Amniotic stem cell (primary cell): ENCODE measurements around the gene CDHR5.

Source experiments
- DNase-seq: peaks from one replicate; lab custom pipeline; 2025; lab: John Stamatoyannopoulos, UW

CDHR5 gene

DNA sequence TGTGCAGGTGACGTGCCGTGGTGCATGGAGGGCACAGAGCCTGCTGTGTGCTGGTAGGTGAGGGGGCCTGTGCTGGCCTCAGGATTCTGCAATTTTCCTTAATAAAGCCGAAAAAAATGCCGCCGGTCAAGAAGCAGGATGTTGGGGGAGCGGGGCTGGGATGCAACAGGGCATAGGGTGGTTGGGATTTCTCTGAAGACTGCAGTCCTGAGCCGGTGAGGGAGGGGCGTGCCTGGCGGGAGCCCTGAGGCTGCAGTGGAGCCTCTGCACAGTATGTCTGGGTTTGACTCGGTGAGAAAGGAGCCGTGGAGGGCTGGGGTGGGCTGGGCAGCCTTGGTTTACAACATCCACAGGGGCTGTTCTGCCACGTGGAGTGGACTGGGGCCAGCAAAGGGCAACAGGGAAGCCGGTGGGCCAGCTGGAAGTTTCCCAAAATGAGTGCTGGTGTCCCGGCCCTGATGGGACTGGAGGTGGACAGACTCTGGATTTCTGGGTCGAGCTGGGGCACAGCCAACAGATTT is 1.3 kb downstream of the CDHR5 start:
- no peak for DNase-seq

DNA sequence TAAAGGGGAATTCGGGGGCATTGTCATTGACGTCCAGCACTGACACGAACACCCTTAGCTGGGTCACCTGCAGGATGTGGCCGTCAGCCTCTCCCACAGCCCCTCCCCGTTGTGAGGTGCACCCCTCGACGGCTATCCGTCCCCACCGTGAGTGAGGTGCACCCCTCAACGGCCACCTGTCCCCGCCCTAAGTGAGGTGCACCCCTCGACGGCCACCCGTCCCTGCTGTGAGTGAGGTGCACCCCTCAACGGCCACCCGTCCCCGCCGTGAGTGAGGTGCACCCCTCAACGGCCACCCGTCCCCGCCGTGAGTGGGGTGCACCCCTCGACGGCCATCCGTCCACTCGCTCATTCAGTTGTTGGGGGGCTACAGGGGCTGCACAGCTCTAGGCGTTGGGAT is 2.9 kb downstream of the CDHR5 start:
- no peak for DNase-seq

- DNase-seq: no peak
These were observed 3.6 kb downstream of the CDHR5 start for GRCh38 chr11:620935-621814.

GRCh38 chr11:620201-620600 is 4.6 kb downstream of the CDHR5 start:
- no peak for DNase-seq

DNA sequence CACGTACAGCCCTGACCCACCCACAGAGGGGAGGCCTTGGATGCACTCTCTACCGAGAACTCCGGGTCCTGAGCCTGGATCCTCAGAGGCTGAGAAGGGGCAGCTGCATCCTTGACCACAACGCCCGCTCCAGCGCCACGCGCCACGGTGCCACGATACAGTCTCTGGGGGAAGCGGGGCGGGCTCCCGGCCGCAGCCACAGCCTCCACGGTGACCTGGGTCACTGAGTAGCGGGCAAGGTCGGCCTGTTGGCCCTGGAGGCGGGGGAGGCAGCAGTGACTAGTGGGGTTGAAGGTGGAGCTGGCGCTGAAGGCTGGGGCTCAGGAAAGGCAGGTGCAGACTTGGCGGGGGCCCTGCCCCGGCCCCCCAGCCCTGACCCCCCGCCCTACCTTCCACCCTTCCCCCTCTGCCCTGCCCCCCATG is 5.1 kb downstream of the CDHR5 start:
- no peak for DNase-seq

DNA sequence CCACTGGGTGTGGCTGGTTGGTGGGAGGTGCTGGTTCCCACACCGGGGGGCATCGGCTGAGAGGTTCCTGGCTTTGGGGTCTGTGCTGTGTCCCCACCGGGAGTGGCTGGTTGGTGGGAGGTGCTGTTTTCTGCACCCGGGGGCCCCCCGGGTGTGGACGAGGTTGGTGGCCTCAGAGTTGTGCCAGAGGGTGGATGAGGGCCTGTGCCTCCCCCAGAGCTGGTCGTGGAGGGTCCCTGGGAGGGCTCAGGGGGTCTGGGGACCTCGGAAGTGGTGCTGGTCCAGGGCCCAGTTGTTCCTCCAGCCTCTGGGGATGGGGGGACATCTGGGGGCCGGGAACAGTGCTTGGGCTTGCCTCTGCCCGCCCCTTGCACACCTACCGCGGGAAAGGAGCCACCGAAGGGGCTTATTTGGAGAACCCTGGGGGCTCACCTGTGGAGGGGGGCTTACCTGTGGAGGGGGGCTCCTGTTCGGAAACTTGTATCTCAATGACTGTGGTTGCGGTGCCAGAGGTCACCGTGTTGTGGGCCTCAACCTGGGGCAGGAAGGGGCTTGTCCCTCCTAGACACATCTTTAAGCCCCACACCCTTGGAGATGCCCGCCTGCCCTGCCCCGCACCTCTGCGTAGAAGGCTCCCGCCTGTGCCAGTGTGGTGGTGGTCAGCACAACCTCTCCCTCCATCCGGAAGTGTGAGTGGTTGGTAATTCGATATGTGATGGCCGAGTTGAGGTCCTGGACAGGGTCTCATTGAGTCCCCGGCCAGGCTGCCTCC is 5.7 kb downstream of the CDHR5 start:
- DNase-seq: no peak

GRCh38 chr11:617912-618682 is 6.7 kb downstream of the CDHR5 start:
- DNase-seq: no peak

DNA sequence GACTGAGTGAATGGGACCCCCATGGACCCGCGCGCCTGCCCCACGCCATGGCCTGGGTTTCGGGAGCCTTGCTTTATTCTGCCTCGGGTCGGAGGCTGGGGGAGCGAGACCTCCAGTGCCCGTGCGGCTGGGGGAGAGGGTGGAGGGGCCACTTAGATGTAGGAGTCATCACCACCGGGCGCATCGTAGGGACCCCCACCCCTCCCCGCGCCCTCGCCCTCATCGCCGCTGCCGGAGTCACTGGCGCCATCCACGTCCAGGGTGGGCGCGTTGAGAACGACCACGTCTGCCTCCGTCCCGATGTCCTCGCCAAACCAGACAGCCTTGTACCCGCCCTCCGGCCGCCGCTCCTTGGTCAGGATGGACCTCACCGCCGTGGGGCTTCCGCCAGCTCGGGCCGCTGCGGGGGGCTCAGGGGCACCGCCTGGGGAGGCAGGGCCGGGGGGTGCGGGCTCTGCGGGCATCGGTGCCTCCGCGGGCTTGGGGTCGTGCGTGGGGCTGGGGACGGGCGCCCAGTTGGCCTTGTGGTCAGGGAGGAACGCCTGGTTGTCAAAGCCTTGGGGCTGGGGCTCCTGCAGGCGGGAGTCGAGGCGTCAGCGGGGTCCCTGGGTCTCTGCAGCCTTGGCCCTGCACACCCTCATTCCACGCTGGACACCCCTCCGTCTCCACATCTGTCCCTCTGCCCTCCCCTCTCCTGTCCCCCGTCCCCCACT is 7.4 kb downstream of the CDHR5 start:
- DNase-seq: no peak

DNA sequence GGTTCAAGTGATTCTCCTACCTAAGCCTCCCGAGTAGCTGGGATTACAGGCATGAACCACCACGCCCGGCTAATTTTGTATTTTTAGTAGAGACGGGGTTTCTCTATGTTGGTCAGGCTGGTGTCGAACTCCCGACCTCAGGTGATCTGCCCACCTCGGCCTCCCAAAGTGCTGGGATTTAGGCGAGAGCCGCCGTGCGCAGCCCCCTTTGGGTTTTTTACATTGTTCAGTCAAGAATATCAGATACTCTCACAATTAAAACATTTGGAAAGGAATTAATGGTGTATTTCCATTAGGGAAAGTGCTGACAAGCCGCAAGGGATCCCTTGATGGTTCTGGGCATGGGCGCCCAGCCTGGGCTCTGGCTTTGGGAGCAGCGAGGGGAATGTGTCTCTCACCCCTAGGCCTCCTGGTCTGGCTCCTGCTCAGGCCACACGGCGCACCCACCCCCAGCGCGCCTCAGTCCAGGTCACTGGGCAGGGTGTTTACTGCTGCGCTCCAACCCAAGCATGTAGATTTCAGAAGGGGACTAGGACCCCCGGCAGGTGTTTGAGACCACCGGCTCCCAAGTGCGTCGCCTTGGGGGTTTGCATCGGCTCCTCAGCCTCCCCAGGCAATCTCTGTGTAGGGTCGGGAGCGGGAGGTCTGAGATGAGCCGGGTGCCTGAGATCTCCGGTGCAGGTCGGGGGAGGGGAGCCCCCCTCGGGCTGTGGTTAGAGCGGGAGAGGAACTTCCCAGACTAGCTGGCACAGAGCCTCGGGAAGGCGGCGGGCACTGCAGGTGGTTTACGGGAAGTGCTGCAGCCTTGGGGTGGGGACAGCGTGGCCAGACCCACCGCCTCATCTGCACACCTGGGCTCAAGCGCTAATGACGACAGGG is 8.2 kb downstream of the CDHR5 start:
- no peak for DNase-seq

DNA sequence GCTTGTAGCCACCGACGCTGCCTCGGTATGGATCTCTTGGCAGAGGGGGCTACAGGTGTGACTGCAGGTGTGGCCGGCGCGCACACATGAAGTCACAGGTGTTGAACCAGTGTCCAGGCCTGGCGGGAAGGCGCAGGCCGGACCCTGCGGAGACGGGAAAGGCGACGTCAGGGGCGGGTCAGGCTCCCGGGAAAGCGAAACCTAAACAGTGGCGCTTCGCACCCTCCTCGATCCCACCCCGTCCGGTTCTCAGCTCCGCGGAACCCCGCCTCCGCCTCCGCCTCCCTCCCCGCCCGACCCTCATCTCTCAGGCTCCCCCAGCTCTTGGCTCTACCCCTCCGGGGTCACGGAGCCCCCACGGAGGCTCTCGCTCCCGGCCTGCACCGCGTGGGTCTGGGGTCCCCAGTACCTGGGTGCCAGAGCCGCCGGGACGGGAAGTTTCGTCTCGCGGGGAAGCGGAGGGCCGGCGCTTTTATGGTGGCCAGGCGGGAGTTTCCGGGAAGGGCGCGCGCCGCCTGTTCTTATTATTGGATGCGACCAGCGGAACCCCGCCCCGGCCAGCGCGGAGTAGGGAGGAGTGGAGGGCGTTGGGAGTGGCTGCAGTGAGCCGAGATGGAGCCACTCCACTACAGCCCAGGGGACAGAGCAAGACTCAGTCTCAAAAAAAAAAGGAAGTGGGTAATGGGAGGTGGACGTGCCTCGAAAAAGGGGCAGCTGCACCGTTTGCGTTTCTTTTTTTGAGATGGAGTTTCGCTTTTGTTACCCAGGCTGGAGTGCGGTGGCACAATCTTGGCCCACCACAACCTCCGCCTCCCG is 9.0 kb downstream of the CDHR5 start, which contains the start of gene IRF7:
Gene IRF7, minus strand, starts transcription at position 447 of the 816 bp plus-strand sequence. CDS start 586 bp downstream, outside the sequence.
- DNase-seq: peak; percentile 80

GRCh38 chr11:614623-615503 is 9.9 kb downstream of the CDHR5 start:
- DNase-seq: no peak

GRCh38 chr11:614021-614622 is 10.6 kb downstream of the CDHR5 start:
- no peak for DNase-seq

- DNase-seq: no peak
These were observed 11.3 kb downstream of the CDHR5 start for GRCh38 chr11:613369-613968.

GRCh38 chr11:612961-613300 is 11.8 kb downstream of the CDHR5 start:
- no peak for DNase-seq

GRCh38 chr11:612201-612960 is 12.4 kb downstream of the CDHR5 start:
- no peak for DNase-seq

DNA sequence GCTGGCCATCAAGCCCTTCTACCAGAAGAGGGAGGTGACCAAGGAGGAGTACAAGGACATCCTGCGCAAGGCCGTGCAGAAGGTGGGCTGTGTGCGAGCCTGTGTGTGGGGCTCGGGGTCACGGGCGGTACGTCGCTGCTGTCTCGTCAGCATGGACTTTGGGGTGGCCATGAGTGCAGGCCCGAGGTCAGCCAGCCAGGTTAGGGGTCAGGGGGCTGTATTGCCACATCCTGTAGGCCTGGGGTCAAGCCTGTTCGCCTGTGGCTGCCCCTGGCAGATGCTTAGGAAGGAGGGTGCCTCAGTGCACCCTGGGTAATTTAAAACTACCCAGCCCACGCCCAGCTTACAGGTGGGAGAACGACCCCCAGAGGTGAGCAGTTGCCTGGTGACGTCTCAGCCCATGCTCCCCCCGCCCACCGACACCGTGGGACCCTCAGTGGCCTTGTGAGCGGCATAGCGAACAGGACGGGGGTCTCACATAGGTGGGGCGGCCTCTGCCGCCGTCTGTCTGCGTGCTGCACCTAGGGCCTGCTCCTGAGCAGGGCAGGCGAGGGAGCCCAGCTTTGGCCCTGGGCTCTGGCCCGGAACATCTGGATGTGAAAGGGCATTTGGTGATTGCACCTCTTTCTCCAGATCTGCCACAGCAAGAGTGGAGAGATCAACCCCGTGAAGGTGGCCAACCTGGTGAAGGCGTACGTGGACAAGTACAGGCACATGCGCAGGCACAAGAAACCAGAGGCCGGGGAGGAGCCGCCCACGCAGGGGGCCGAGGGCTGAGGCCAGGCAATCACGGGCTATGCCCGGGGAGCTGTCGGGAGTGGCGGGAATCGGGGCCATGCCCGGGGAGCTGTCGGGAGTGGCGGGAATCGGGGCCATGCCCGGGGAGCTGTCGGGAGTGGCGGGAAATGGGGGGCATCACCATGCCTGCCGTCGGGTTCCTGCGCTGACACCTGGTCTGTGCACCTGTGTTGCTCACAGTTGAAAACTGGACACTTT is 13.5 kb downstream of the CDHR5 start:
- no peak for DNase-seq
